ENCODE data around the gene ABHD12B.

DNA sequence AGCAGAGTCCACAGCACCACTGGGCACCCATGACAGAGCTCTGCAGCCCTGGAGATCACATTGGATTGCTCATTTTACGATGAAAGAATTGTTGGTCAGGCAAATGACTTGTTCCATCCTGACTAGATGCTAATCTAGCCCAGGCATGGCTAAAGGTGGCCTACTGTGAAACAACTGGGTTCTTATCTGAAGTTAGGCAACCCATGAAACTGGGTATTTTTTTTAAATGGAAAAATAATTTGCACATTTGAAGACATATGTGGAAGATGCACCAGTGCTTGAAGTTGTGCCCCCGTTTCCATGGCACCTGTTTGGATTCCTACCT is 64.1 kb downstream of the ABHD12B start:
- TF ChIP-seq SMARCC2 (IDR thresholded peaks at IDR 0.05) (no peak), RORA (CRISPR knock-in tag; IDR thresholded peaks at IDR 0.05) (no peak), POLR2AphosphoS5 (IDR thresholded peaks at IDR 0.05; ENCODE audit: low read depth, low read length) (no peak), ZFP37 (CRISPR knock-in tag; IDR thresholded peaks at IDR 0.05; ENCODE audit: borderline replicate concordance) (no peak), RAD21 (CRISPR knock-in tag; IDR thresholded peaks at IDR 0.05) (no peak), MTF2 (CRISPR knock-in tag; IDR thresholded peaks at IDR 0.05; ENCODE audit: borderline replicate concordance) (no peak), E2F2 (CRISPR knock-in tag; IDR thresholded peaks at IDR 0.05; ENCODE audit: borderline replicate concordance) (no peak)
